D721Med (cell line): ENCODE data around the gene QRFP.

Source experiments
- DNase-seq: peaks from one replicate; pipeline ENCODE4 v3.0.0; 2011; ENCODE audit warnings: low spot score; ENCODE audit not compliant: insufficient read length
- FAIRE-seq: peaks from 2 replicates; lab custom pipeline; 2011; peaks lifted over from hg19 to GRCh38; lab: Jason Lieb, UNC
- TF ChIP-seq, protein P1 (sequence below): IDR thresholded peaks from 2 replicates; pipeline ENCODE4 v1.5.1; 2012; ENCODE audit warnings: mild to moderate bottlenecking, control low read depth; ENCODE audit not compliant: insufficient read depth; ENCODE audit errors: missing control alignments

The QRFP gene

DNA sequence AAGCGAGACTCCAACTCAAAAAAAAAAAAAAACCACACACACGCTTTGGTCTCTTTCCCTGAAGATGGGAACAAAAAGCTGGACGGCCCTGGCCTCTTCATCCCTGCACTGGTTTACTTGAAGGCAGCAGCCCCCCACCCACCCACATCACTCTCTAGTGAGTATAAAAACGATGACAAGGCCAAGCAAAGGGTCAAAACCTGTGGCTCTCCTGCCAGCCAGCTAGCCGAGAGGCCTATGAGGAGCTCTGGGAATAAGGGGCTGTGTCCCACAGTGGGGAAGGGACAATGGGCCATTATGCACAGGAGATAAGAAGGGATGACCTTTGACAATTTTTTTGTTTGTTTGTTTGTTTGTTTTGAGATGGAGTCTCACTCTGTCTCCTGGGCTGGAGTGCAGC, 13.1 kb downstream of the QRFP start:
- DNase-seq = no peak
- TF ChIP-seq, protein P1, sequence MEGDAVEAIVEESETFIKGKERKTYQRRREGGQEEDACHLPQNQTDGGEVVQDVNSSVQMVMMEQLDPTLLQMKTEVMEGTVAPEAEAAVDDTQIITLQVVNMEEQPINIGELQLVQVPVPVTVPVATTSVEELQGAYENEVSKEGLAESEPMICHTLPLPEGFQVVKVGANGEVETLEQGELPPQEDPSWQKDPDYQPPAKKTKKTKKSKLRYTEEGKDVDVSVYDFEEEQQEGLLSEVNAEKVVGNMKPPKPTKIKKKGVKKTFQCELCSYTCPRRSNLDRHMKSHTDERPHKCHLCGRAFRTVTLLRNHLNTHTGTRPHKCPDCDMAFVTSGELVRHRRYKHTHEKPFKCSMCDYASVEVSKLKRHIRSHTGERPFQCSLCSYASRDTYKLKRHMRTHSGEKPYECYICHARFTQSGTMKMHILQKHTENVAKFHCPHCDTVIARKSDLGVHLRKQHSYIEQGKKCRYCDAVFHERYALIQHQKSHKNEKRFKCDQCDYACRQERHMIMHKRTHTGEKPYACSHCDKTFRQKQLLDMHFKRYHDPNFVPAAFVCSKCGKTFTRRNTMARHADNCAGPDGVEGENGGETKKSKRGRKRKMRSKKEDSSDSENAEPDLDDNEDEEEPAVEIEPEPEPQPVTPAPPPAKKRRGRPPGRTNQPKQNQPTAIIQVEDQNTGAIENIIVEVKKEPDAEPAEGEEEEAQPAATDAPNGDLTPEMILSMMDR = no peak
- FAIRE-seq = no peak

DNA sequence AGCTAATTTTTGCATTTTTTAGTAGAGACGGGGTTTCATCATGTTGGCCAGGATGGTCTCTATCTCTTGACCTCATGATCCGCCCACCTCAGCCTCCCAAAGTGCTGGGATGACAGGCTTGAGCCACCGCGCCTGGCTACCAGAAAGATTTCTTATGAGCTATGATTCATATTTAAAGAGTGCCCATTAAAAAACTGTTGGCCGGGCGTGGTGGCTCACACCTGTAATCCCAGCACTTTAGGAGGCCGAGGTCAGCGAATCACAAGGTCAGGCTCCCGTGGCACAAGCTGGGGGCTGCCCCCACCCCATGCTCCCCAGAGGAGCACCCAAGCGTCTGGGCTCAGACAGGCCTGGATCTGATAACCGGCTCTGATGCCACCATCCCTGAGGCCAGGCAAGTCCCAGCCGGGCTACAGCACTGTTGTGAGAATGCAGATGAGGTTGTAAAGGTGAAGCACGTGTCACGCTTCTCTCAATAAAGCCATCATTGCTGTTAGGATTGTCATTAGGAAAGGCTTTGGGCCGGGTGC, 13.9 kb downstream of the QRFP start:
- DNase-seq (no peak), FAIRE-seq (no peak)
- TF ChIP-seq, protein P1 = no peak

DNA sequence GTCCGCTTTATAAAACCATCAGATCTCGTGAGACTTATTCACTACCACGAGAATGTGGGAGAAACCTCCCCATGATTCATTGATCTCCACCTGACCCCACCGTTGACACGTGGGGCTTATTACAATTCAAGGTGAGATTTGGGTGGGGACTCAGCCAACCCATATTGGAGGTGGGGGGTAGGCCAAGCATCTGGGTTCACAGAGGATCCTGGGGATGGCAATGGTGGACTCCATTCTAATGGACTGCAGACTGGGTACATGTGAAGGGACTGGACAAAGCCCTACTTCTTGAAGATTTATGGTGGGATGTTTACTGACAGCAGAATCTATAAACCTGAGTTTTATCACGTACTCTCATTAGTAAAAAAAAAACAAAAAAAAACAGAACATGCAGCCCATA, 15.1 kb downstream of the QRFP start:
- TF ChIP-seq, protein P1 = no peak
- no peak for FAIRE-seq

DNA sequence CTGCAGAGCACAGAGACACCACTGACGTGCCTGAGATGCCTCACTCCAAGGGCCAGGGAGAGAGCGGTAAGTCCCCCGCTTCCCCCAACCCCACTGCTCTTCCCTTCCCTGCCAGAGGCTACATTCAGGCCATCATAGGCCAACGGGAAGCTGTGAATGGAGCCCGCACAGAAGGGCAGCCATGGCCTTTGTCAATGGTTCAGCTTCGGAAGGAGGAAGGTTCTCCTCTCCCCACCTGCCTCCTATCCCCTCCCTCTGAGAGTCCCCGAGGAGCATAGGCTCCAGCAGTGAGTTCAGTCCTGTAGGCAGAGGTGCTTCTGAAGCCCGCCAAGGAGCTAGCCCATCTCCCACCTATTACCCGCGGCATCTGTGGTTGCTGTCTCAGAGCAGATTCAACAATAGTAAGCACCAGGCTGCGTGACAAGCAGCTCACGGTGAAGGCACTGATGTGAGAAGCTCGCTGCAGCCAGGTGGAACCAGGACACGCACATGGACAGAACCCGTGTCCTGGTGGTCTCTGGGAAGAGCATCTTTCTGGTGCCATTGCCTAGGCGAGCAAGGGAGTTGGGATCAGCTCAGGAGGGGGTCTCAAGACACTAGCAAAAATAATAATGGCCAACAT, 15.9 kb downstream of the QRFP start:
- FAIRE-seq (no peak), DNase-seq (no peak)
- TF ChIP-seq, protein P1 = no peak

More for the DNA sequence above, 15.1 kb downstream of the QRFP start:
- no peak for DNase-seq

DNA sequence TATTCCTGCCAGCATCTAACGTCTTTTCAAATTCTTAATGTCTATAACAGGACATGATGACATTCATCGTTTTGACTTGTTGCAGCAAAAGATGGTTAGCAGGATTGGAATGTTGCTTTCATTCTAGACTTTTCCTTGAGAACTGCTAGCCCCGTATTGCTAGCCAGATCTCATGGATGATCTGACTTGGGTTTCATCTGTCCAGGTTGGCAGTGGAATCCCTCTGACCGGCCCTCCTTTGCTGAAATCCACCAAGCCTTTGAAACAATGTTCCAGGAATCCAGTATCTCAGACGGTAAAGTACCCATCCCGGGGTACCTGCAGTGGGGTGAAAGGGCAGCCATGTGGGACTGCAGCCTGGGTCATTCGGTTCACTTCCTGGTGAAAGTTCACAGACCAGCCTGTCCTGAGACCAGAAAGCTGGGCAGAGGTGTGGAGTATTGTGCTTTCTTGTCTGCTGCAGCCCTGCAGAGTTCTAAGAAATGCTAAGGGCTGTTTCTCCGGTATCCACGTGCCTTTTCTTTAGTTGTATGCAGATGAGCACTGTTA, 16.7 kb downstream of the QRFP start:
- TF ChIP-seq, protein P1 = no peak
- DNase-seq = no peak
- FAIRE-seq = no peak

DNA sequence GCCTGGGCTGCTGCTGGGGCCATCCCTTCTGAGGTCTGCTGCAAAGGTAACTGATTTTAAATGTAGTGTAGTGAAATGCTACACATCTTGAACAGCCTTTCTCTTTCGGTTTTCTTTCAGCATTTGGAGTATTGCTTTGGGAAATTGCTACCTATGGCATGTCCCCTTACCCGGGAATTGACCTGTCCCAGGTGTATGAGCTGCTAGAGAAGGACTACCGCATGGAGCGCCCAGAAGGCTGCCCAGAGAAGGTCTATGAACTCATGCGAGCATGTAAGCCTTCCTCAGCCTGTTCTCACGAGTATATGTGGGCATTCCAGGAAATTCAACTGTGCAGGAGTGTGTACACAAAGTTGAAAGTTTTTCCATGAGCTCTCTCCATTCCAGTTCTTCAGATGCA, 18.3 kb downstream of the QRFP start:
- no peak for DNase-seq
- TF ChIP-seq, protein P1 = no peak
- FAIRE-seq = no peak

DNA sequence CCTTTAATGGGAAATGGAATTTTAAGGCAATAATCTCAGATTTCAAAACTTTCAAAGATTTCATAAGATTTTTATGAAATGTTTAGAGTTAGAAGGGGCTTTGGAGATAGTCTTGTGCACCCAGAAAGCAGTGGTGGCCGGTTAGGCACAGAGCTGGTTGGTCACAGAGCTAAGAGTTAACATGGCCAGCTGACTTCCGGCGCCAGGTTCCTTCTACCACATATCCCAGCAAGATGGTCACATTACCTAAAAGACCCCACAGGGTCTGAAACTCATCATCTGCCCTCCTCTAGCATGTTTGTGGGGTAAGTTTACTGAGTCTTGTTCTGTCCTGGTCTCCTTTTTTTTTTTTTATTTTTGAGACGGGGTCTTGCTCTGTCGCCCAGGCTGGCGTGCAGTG, 19.3 kb downstream of the QRFP start:
- DNase-seq = no peak

More for the DNA sequence above, 19.3 kb downstream of the QRFP start:
- TF ChIP-seq, protein P1 = no peak
- FAIRE-seq = no peak
